ENCODE data around the gene C1QL4.
"Not testable (repeated sequence)": the region's sequence is repeated elsewhere in the genome, so short reads cannot be mapped to it uniquely, and the experiment has no call there.

The C1QL4 gene

DNA sequence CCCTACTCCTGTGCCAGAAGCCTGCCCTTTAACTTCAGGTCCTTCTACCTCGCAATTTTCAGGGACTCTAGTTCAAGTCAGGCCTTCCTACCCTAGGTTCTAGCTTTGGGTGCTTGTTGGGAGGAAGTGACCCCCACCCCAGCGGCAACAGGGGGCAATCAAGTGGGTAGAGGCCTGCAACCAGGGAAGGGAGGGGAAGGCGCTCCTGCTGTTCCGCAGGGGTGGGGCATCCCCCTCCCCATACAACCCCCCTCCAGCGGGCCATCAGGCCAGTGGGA is 42.2 kb downstream of the C1QL4 start:
- Histone ChIP-seq H3K36me3 (ENCODE audit: control insufficient read depth, insufficient read depth, low read length) (no peaks in the 10 kb centered on the region), H3K27me3 (ENCODE audit: control insufficient read depth, insufficient read depth, low read length) (peaks cover 80% of the 10 kb centered on the region), H3K9ac (ENCODE audit: low read depth, low read length) (no peak overlapping the region), H3K4me1 (ENCODE audit: control insufficient read depth, insufficient read depth, low read length) (peaks cover 12% of the 10 kb centered on the region), H3K4me3 (ENCODE audit: low read depth, low read length) (peak overlapping the region; percentile 59), H3K9me3 (ENCODE audit: control insufficient read depth, insufficient read depth, low read length) (no peaks in the 10 kb centered on the region)

DNA sequence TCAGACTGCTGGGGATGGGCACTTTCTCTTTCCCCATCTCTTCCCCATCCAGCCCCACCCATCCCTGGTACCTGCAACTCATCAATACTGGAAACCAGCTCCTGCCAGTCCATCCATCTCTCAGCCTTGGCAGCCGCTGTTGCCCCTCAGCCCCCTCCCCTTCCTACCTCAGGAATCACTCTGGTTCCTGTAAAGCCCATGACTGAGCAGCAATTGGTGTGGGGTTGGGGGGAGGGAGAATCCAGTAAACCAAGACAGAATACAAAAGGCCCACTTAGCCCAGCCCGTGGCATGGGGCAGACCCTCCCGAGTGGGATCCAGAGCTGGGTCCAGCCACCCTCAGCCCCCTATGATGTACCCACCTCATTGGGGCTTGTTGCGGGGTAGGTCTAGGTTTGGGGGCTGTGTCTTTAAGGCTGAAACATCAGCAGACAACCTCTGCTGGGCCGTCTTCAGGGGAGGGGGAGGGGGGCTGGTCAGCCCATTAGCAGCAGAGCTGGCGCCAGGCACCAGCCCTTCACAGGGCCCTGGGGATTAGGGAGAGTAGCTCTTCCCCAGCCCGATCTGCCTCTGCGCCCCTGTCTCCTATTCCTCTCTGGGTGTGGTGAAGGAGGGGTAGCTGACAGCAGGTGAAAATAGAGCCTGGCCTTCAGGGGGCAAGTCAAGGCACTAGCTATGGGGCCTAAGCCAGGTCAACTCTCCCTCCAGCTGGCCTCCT is 42.7 kb downstream of the C1QL4 start:
- Histone ChIP-seq H3K36me3 (ENCODE audit: control insufficient read depth, insufficient read depth, low read length) (no peaks in the 10 kb centered on the region), H3K27me3 (ENCODE audit: control insufficient read depth, insufficient read depth, low read length) (peaks cover 80% of the 10 kb centered on the region), H3K4me1 (ENCODE audit: control insufficient read depth, insufficient read depth, low read length) (peaks cover 12% of the 10 kb centered on the region), H3K9ac (ENCODE audit: low read depth, low read length) (no peak overlapping the region), H3K9me3 (ENCODE audit: control insufficient read depth, insufficient read depth, low read length) (no peaks in the 10 kb centered on the region), H3K4me3 (ENCODE audit: low read depth, low read length) (peak overlapping the region; percentile 59)

DNA sequence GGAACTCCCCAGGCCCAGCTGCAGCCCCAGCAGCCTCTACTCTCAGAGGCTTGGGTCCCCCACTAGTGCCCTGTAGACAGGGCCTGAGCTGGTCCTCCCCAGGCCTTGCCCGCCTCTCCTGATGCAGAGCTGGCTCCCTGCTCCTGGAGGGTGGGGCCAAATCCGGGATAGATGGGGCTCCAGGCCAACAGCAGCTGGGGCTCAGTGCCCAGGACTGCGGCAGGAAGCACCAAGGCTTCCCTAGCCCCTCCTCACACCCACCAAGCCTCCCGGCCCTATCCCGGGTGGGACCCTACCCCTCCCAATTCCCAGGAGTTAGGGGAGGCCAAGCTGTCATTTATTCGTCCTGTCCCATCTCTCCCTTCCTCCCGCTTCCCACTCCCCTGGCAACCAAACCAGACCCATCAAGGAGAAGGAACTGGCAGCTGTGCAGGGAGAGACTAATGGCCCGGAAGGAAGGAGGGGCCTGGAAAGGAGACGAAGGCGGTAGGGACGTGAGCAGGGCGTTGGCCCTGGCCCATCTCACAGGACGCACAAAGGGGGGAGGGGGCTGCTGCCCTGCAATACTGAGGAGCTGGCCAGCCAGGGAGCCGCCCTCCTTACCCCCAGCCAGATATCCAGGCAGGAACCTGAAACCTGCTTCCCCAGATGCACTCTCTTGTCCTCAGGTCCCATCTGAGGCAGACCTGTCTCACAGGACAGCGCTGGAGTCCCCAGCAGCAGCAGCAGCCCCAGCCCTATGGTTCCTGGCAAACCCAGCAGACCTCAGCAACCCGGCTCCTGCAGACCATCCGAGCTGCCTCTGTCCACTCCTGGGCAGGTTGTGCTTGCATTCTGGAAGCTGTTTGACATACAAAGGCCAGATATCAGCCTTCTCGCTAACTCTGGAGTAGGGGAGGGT is 43.7 kb downstream of the C1QL4 start:
- no peaks in the 10 kb centered on the region for H3K9me3 ChIP-seq (ENCODE audit: control insufficient read depth, insufficient read depth, low read length)
- H3K27me3 ChIP-seq (ENCODE audit: control insufficient read depth, insufficient read depth, low read length): peaks cover 82% of the 10 kb centered on the region
- H3K9ac ChIP-seq (ENCODE audit: low read depth, low read length): no peak overlapping the region
- peaks cover 12% of the 10 kb centered on the region for H3K4me1 ChIP-seq (ENCODE audit: control insufficient read depth, insufficient read depth, low read length)
- H3K36me3 ChIP-seq (ENCODE audit: control insufficient read depth, insufficient read depth, low read length): no peaks in the 10 kb centered on the region
- peak overlapping the region; percentile 39 for H3K4me3 ChIP-seq (ENCODE audit: low read depth, low read length)

DNA sequence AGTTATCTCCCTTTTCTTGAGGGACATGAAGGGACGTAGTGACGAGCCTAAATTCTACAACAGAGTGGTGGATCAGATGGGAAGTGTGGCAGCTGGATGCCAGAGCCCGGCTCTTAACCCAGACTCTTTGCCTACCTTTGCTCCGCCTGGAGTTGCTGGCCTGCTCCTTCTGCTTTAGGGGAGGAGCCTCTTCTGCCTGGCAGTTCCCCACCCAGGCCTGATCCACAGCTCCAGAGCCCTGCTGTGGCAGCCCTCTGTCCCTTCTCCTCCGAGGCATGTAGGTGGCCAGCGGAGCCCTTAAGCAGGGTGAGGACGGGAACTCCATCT is 44.3 kb downstream of the C1QL4 start:
- H3K36me3 ChIP-seq (ENCODE audit: control insufficient read depth, insufficient read depth, low read length): no peaks in the 10 kb centered on the region
- H3K4me3 ChIP-seq (ENCODE audit: low read depth, low read length): peak overlapping the region; percentile 39
- H3K9me3 ChIP-seq (ENCODE audit: control insufficient read depth, insufficient read depth, low read length): no peaks in the 10 kb centered on the region
- peaks cover 82% of the 10 kb centered on the region for H3K27me3 ChIP-seq (ENCODE audit: control insufficient read depth, insufficient read depth, low read length)
- H3K9ac ChIP-seq (ENCODE audit: low read depth, low read length): no peak overlapping the region
- peaks cover 12% of the 10 kb centered on the region for H3K4me1 ChIP-seq (ENCODE audit: control insufficient read depth, insufficient read depth, low read length)

DNA sequence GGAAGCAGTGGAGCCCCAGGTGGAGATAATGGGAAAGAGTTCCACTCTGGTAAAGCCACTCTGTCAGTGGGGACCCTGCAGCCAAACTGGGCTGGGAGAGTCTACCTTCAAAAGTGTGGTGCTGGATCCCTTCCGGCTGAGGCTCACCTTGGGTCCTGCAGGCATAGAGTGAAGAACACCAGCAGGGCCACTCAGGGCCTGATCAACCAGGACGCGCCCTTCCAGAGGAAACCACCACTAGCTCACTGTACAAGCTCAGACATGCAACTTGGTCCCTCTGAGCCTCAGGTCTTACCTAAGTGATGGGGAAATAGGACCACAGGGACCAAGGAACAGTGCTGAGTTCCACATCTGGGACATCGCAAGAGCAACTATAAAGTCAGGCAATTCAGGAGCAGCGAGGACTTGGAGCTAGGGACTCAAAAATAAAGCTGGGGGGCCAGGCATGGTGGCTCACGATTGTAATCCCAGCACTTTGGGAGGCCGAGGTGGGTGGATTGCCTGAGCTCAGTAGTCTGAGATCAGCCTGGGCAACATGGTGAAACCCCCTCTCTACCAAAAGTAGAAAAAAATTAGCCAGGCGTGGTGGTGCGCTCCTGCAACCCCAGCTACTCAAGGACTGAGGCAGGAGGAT is 47.9 kb downstream of the C1QL4 start:
- H3K36me3 ChIP-seq (ENCODE audit: control insufficient read depth, insufficient read depth, low read length): no peaks in the 10 kb centered on the region
- H3K4me3 ChIP-seq (ENCODE audit: low read depth, low read length): no peak overlapping the region
- H3K9ac ChIP-seq (ENCODE audit: low read depth, low read length): no peak overlapping the region
- H3K27me3 ChIP-seq (ENCODE audit: control insufficient read depth, insufficient read depth, low read length): peaks cover 54% of the 10 kb centered on the region
- peaks cover 9% of the 10 kb centered on the region for H3K4me1 ChIP-seq (ENCODE audit: control insufficient read depth, insufficient read depth, low read length)
- H3K9me3 ChIP-seq (ENCODE audit: control insufficient read depth, insufficient read depth, low read length): no peaks in the 10 kb centered on the region

DNA sequence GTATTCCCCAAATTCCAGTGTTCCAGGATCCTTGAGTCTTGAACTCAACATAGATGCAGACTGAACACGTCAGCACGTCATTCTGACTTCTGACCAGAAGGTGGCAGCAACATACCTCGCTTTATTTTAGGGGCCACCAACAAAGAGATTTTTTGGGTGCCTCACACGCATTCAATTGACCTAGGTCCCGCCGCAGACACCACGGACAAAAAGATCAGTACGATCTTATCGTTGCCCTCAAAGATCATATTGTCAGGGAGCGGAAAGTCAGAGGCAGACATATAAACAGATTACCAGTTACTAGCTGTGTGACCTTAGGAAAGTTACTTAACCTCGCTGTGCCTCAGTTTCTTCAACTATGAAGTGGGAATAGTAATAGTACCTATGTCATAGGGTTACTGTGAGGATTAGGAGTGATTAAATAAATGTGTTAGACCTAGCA is 48.6 kb downstream of the C1QL4 start:
- Histone ChIP-seq H3K27me3 (ENCODE audit: control insufficient read depth, insufficient read depth, low read length) (peaks cover 48% of the 10 kb centered on the region), H3K4me3 (ENCODE audit: low read depth, low read length) (no peak overlapping the region), H3K9ac (ENCODE audit: low read depth, low read length) (no peak overlapping the region), H3K4me1 (ENCODE audit: control insufficient read depth, insufficient read depth, low read length) (peaks cover 7% of the 10 kb centered on the region), H3K36me3 (ENCODE audit: control insufficient read depth, insufficient read depth, low read length) (no peaks in the 10 kb centered on the region), H3K9me3 (ENCODE audit: control insufficient read depth, insufficient read depth, low read length) (no peaks in the 10 kb centered on the region)

DNA sequence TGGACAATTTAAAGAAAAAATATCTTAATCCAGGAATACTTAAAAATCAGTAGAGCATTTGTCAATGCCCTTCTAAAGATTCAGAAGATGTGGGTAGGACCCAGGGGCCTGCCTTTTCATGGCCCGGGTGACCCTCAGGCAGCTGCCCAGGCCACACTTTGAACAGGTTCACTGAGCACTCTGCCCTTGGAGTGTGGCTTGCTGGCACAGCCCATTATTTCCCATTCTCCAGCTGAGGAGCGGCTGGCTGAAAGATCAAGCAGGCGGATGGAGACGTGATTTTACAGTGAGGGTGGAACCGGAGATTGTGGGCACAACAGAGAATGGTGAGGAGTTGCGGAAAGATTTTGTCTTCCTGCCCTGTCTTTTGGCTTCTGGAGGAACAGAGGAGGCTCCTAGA is 49.1 kb downstream of the C1QL4 start:
- H3K9me3 ChIP-seq (ENCODE audit: control insufficient read depth, insufficient read depth, low read length): no peaks in the 10 kb centered on the region
- H3K36me3 ChIP-seq (ENCODE audit: control insufficient read depth, insufficient read depth, low read length): no peaks in the 10 kb centered on the region
- H3K4me1 ChIP-seq (ENCODE audit: control insufficient read depth, insufficient read depth, low read length): peaks cover 3% of the 10 kb centered on the region
- no peak overlapping the region for H3K4me3 ChIP-seq (ENCODE audit: low read depth, low read length)
- H3K27me3 ChIP-seq (ENCODE audit: control insufficient read depth, insufficient read depth, low read length): peaks cover 42% of the 10 kb centered on the region
- H3K9ac ChIP-seq (ENCODE audit: low read depth, low read length): no peak overlapping the region

DNA sequence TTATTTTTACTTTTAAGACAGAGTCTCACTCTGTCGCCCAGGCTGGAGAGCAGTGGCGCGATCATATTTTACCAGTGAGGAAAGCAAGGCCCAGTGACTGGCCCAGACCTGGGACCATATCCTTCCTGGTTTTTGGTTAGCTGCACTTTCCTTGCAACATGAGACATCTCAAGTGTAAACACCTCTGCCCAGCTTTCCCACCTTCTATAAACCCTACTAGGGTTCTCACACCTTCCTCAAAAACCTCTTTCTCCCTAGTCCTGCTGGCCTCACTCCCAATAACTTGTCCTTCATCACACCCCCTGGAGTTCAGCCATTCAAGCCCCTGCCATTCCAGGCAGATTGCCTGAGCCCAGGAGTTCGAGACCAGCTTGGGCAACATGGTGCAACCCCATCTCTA is 52.3 kb downstream of the C1QL4 start:
- Histone ChIP-seq H3K36me3 (ENCODE audit: control insufficient read depth, insufficient read depth, low read length) (no peaks in the 10 kb centered on the region), H3K9me3 (ENCODE audit: control insufficient read depth, insufficient read depth, low read length) (no peaks in the 10 kb centered on the region), H3K9ac (ENCODE audit: low read depth, low read length) (no peak overlapping the region), H3K4me3 (ENCODE audit: low read depth, low read length) (no peak overlapping the region), H3K27me3 (ENCODE audit: control insufficient read depth, insufficient read depth, low read length) (peaks cover 22% of the 10 kb centered on the region), H3K4me1 (ENCODE audit: control insufficient read depth, insufficient read depth, low read length) (peaks cover 10% of the 10 kb centered on the region)

DNA sequence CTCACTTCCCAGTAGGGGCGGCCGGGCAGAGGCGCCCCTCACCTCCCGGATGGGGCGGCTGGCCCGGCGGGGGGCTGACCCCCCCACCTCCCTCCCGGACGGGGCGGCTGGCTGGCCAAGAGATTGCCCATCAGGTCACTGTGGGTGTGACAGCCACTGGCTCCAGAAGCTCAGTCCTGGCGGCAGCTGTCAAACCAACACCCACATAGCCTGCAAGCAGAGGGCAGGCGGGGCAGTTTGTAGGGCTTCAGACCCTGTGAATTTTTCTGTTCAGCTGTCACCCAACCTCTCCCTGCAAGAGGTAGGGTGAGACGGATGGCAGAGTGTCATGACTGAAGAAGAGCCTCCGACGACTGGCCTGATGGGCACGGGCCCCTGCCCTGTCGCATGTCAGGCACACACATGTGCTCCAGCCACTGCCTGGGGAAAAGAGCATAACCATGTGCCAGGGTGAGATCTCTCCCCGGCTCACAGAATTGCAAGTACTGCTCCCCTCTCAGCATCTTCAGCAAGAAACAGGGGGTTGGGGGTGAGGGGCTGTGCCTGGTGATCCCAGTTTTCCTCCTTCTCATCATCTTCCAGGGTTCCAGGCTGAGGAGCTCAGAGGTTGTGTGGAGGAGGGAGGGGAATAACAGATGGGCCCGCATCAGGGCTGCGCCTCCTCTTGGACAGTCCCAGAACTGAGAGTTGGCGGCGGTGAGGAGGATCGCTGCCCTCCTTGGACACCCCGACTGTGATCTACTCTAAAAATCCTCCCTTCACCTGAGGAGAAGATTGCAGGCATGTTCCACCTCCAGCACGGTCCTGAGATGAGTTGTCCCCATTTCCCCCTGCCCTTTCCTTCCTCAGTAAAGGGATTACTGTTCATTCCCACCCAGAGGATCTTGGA is 53.2 kb downstream of the C1QL4 start:
- Histone ChIP-seq H3K9ac (ENCODE audit: low read depth, low read length) (no peak overlapping the region), H3K36me3 (ENCODE audit: control insufficient read depth, insufficient read depth, low read length) (no peaks in the 10 kb centered on the region), H3K9me3 (ENCODE audit: control insufficient read depth, insufficient read depth, low read length) (no peaks in the 10 kb centered on the region), H3K4me1 (ENCODE audit: control insufficient read depth, insufficient read depth, low read length) (peaks cover 10% of the 10 kb centered on the region), H3K4me3 (ENCODE audit: low read depth, low read length) (no peak overlapping the region), H3K27me3 (ENCODE audit: control insufficient read depth, insufficient read depth, low read length) (peaks cover 17% of the 10 kb centered on the region)

DNA sequence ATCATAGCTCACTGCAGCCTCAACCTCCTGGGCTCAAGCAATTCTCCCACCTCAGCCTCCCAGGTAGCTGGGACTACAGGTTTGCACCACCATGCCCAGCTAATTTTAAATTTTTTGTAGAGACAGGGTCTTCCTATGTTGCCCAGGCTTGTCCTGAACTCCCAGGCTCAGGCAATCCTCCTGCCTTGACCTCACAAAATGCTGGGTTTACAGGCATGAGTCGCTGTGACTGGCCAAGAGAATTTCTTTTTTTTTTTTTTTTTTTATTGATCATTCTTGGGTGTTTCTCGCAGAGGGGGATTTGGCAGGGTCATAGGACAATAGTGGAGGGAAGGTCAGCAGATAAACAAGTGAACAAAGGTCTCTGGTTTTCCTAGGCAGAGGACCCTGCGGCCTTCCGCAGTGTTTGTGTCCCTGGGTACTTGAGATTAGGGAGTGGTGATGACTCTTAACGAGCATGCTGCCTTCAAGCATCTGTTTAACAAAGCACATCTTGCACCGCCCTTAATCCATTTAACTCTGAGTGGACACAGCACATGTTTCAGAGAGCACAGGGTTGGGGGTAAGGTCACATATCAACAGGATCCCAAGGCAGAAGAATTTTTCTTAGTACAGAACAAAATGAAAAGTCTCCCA is 54.1 kb downstream of the C1QL4 start:
- not testable (repeated sequence) for H3K27me3 ChIP-seq (ENCODE audit: control insufficient read depth, insufficient read depth, low read length); H3K4me1 ChIP-seq (ENCODE audit: control insufficient read depth, insufficient read depth, low read length); H3K9me3 ChIP-seq (ENCODE audit: control insufficient read depth, insufficient read depth, low read length)

More for the DNA sequence above, 54.1 kb downstream of the C1QL4 start:
- not testable (repeated sequence) for H3K4me3 ChIP-seq (ENCODE audit: low read depth, low read length); H3K36me3 ChIP-seq (ENCODE audit: control insufficient read depth, insufficient read depth, low read length); H3K9ac ChIP-seq (ENCODE audit: low read depth, low read length)

Measured in iPS-15b (cell line).